Fibroblast of pulmonary artery (primary cell): Measurements from ENCODE around the gene CRNKL1.

Experiments
- DNase-seq: peaks from one replicate; pipeline ENCODE4 v3.0.0-alpha.2; 2010; ENCODE audit warnings: low read depth
- H3K4me3 ChIP-seq: replicated peaks from 2 replicates; pipeline ENCODE4 v1.5.1; 2011; ENCODE audit warnings: low read depth, mild to moderate bottlenecking, control low read depth, low read length, moderate library complexity
- TF ChIP-seq, protein P1 (sequence below): IDR thresholded peaks from 2 replicates; pipeline ENCODE4 v1.5.1; 2011; ENCODE audit warnings: mild to moderate bottlenecking, control low read depth, low read length, inconsistent platforms; ENCODE audit errors: missing control alignments

The CRNKL1 gene

DNA sequence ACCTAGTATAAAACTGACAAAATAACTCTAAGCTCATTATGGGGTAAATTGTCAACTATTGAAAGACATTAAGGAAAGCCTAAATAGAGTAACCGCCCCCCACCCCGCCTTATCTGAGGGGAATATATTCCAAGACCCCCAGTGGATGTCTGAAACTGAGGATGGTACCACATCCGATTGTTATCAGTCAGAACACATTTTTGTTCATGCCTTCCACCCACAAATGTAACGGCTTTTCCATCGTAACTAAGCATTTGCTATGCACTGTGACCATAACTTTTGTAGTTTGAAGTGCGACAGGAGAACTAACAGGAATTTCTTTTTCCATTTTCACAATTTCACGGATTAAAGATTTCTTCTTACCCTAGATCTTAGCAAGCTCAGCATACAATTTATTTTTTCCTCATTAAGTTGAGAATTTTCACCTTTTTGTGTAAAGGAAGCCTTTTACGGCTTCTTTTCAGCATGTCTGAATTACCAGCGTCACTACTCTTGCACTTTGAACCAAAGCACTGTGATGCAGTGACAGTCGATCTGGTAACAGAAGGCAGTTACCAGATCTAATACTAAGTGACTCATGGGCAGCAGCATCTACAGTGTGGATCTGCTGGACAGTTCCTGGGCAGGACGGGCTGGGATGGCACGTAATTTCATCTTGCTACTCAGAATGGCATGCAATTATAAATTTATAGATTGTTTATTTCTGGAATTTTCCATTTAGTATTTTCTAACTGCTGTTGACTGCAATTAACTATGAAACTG lies 11.9 kb upstream of the CRNKL1 start:
- H3K4me3 ChIP-seq, result no peak overlapping the region
- DNase-seq, result no peak
- TF ChIP-seq, protein P1, sequence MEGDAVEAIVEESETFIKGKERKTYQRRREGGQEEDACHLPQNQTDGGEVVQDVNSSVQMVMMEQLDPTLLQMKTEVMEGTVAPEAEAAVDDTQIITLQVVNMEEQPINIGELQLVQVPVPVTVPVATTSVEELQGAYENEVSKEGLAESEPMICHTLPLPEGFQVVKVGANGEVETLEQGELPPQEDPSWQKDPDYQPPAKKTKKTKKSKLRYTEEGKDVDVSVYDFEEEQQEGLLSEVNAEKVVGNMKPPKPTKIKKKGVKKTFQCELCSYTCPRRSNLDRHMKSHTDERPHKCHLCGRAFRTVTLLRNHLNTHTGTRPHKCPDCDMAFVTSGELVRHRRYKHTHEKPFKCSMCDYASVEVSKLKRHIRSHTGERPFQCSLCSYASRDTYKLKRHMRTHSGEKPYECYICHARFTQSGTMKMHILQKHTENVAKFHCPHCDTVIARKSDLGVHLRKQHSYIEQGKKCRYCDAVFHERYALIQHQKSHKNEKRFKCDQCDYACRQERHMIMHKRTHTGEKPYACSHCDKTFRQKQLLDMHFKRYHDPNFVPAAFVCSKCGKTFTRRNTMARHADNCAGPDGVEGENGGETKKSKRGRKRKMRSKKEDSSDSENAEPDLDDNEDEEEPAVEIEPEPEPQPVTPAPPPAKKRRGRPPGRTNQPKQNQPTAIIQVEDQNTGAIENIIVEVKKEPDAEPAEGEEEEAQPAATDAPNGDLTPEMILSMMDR, result no peak

DNA sequence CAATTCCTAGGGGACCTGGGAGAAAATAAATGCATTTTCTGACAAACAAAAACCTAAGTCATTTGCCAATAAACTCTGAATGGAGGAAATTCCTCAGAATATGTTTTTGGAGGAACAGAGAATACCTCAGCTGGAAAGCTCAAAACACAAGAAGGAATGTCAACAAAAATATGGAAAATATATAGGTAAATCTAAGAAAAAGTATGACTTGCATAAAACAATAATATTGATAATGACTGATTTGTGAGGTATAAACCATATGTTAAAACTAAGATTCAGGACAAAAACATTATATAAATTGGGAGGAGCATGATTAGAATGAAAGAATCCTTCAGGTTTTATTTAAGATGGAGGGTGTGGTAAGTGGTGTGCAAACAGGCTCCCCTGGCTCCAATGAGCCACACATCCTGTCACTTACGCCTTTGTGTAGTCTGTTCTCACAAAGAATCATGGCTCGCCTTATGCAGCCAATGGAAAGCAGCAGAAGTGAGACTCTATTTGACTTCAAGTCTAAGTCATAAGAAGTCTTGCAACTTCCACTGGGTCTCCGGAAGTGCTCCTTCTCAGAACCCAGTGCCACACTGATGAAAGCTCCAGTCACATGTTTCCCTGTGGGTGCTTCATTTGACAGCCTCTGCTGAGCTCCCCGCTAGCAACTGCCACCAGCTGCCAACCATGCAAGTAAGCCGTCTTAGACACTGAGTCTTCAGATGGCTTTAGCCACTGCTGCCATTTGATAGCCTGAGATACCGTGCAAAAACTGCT lies 8.2 kb upstream of the CRNKL1 start:
- DNase-seq, result no peak
- H3K4me3 ChIP-seq, result no peak overlapping the region
- TF ChIP-seq, protein P1, result no peak

DNA sequence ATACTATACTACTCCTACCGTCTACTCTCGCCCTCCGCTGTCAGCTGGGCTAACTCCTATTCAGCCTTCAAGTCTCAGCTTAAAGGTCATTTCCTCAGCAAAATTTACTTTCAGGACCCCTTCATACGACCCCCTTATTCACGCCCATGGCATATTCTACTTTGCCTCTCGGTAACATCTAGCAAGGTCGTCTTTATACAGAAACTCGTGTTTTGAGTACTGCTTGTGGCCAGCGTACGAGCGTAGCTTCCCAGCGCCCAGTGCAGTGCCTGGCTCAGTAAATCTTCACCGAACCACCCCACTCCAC lies 546 bp downstream of the CRNKL1 start:
- TF ChIP-seq, protein P1, result no peak
- DNase-seq, result no peak

DNA sequence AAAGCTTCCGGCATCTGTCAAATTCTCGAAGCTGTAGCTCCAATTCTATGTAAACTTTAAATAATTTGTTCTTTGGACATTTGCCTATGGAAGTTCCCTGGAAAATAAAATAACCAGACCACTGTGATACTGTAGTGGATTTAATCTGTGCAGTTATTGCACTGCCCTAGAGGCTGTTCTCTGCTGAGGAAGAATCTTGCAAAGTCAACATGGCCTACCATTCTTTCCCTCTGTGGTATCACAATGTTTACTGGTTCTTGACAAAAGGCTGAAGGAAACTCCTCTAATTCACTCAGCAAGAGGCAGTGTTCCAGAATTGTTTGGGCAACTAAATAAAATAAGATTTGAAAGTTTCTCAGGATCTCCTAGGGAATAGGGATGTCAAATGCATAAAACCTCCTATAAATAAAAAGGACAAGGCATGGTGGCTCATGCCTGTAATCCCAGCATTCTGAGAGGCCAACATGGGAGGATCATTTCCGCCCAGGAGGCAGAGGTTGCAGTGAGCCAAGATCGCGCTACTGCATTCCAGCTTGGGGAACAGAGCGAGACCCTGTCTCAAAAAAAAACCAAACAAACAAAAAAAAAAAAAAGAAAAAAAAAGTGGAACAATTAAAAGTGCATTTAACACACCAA lies 12.4 kb downstream of the CRNKL1 start:
- TF ChIP-seq, protein P1, result no peak

More for the DNA sequence above, 546 bp downstream of the CRNKL1 start:
- H3K4me3 ChIP-seq, result peak overlapping the region; percentile 98

DNA sequence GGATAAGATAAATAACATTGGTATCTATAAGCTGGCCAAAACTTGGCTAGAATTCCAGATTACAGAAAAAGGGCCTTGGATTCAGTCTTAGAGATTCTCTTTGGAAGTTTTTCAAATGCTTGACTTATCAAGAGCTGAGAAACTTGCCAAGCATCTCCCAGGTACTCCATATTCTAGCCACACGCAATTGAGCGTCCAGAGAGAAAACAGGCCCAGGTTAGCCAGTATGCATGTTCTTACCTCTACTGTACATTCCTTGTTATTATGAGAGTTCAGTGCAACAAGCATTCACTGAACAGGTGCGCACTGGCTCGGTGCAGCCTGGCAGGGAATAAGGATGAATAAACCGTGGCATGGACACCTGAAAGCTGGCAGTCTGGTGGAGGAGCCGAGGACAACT lies 13.7 kb downstream of the CRNKL1 start:
- DNase-seq, result no peak
- no peak overlapping the region for H3K4me3 ChIP-seq

More for the DNA sequence above, 12.4 kb downstream of the CRNKL1 start:
- no peak overlapping the region for H3K4me3 ChIP-seq
- DNase-seq, result no peak

DNA sequence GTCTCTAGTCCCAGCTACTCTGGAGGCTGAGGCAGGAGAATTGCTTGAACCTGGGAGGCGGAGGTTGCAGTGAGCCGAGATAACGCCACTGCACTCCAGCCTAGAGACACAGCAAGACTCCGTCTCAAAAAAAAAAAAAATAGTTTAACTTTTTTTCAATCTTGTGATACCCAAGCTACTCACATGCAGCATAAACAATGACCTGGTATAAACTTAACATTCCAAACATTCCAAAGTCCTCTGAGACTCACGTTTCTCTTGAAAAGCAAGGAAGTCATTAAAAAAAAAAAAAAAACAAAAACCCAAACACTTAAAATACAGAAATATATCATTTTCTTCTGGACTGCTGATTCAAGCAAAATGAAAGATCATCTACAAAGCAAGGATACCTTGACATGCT lies 14.3 kb downstream of the CRNKL1 start:
- TF ChIP-seq, protein P1, result no peak
- peak; percentile 64 for DNase-seq
- H3K4me3 ChIP-seq, result no peak overlapping the region

More for the DNA sequence above, 13.7 kb downstream of the CRNKL1 start:
- TF ChIP-seq, protein P1, result no peak
